Stimulated activated CD4-positive, alpha-beta T cell treated with anti-CD3 and anti-CD28 coated beads, TNF-alpha, amount 100 ng/mL, for 1 hour (primary cell): ENCODE measurements around the gene GCSAM.

Source experiments
- DNase-seq, 3 donors: peaks; one replicate each; pipeline ENCODE4 v3.0.0-alpha.2; 2020; ENCODE audit warnings: low read depth in 3 of 3, low spot score in 1 of 3

Gene GCSAM

DNA sequence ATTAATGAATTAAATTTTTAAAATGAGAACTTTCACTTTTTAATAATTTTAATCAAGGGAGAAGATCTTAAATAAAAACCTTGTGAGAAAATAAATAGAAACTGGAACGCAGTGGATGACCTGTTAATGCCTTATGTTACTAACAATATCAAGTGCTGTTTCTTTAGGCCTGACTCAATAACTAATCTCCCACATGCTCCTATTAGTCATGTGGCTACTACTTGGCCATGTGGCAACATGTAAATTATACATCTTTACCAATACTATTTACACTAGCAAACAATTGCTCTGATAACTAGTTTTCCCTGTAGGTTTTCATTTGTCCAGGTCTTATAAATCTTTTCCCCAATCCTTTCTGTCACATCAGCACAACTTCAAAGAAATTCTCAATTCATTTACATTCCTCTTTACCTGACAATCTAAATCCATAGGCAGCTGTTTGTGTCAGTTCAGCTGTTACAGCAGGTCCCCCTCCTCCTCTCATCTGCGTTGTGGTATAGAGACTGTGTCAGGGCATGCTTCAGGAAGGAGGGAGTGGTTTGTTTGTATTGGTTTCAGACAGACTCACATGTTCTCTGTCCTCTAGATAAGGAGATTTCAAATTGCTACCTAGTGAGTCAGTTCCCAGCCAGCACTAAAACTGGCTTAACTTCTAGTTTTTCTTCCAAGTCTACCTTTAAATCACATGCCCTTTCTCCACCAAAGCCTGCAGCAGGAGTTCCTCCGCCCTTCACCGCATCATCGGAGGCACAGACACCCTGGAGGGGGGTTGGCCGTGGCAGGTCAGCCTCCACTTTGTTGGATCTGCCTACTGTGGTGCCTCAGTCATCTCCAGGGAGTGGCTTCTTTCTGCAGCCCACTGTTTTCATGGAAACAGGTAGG, 58.2 kb downstream of the GCSAM start:
- no peak for DNase-seq

DNA sequence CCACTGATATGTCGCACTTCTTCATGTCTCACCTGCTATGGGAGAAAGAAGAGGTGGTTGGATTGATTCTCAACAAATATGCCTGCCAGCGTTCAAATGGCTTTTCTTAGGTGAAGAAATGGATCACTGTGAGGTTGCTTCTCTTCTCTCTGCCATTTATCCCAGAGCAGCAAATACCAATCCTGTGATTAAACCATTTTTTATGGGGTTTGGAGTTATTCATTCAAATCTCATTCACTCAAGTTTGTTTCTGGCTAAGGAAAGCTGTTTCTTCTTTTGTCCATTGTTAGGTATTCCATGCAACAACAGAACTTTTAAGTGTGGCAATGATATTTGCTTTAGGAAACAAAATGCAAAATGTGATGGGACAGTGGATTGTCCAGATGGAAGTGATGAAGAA, 59.0 kb downstream of the GCSAM start:
- DNase-seq: no peak

DNA sequence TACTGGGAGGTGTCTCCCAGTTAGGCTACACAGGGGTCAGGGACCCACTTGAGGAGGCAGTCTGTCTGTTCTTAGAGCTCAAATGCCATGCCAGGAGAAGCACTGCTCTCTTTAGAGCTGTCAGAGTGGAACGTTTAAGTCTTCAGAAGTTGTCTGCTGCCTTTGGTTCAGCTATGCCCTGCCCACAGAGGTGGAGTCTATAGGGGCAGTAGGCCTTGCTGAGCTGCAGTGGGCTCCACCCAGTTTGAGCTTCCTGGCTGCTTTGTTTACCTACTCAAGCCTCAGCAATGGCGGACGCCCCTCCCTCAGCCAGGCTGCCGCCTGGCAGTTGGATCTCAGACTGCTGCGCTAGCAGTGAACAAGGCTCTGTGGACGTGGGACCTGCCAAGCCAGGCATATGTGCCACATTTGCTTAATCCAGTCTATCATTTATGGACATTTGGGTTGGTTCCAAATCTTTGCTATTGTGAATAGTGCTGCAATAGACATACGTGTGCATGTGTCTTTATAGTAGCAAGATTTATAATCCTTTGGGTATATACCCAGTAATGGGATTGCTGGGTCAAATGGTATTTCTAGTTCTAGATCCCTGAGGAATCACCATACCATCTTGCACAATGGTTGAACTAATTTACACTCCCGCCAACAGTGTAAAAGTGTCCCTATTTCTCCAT, 60.5 kb downstream of the GCSAM start:
- DNase-seq: peak; percentile 16 to 46 (median 33)
